Nucleus accumbens (tissue), 56 donors: ENCODE measurements around the gene PDE4DIP.
"Not testable (repeated sequence)": the region's sequence is repeated elsewhere in the genome, so short reads cannot be mapped to it uniquely, and the experiment has no call there.

Source experiments
- DNase-seq, 56 donors: peaks; one replicate each; lab custom pipeline; 2025; lab: John Stamatoyannopoulos, UW

Gene PDE4DIP

DNA sequence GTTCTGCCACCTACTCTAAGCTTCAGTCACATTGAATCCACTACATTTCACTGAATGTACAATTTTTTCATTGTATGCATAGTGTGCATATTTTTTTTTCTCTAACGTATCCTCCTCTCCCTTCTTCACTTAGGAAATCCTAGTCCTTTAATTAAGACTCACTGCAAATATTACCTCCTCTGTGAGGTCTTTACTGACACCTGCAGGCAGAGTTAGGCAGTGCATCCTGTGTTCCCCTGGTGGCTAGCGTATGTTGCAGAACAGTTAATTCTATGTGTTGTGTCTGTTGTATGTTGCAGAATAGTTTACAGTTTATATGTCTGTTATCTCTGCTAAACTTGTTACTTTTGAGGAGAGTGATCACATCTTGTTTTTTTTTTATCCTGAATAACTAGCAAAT lies 121.9 kb downstream of the PDE4DIP start:
- DNase-seq: not testable (repeated sequence)

DNA sequence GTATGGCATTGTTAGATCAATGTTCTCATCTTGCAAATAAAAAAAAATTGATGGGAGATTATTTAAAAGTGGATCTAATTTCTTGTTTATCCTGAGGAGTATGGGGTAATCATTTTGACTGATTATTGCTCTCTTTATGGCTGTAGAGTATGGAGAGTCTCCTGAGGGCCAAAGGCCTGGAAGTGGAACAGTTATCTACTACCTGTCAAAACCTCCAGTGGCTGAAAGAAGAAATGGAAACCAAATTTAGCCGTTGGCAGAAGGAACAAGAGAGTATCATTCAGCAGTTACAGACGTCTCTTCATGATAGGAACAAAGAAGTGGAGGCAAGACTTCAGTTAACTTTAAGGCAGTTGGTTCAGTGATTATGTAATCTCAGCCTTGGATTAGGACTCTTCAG lies 123.4 kb downstream of the PDE4DIP start:
- DNase-seq: not testable (repeated sequence)

GRCh38 chr1:148968682-148969081 lies 124.5 kb downstream of the PDE4DIP start:
- DNase-seq: not testable (repeated sequence)

DNA sequence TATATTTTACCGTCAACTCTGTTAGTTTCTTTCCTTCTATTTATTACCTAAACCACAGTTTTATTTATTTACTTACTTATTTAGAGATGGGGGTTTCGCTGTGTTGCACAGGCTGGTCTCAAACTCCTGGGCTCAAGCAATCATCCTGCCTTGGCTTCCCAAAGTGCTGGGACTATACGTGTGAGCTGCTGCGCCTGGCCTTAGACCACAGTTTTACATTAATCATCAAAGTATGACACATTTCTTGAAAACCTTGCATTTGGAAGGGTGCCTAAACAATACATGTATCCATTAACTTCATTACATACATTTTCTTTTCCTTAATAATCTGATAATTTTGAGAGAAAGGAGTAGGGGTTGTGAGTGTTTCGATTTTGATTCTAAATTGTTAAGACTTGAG lies 124.9 kb downstream of the PDE4DIP start:
- DNase-seq: not testable (repeated sequence)

DNA sequence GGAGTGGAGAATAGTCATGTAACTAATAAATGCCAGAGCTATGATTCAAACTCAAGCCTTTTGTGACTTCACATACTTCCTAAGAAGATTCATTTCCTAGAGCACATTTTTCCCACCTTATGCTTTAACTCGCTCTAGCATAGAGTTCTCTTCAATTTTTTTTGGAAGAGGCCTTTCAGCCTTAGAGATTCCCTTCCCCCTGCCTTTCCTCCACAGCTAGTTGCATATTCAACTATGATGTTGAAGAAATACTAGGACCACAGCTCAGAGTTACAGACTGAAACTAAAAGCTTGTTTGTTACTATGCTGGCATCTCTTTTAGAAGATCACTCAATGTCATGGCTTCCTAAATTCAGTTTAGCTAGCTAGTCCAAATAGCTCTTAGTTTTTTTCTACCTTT lies 131.2 kb downstream of the PDE4DIP start:
- not testable (repeated sequence) for DNase-seq

DNA sequence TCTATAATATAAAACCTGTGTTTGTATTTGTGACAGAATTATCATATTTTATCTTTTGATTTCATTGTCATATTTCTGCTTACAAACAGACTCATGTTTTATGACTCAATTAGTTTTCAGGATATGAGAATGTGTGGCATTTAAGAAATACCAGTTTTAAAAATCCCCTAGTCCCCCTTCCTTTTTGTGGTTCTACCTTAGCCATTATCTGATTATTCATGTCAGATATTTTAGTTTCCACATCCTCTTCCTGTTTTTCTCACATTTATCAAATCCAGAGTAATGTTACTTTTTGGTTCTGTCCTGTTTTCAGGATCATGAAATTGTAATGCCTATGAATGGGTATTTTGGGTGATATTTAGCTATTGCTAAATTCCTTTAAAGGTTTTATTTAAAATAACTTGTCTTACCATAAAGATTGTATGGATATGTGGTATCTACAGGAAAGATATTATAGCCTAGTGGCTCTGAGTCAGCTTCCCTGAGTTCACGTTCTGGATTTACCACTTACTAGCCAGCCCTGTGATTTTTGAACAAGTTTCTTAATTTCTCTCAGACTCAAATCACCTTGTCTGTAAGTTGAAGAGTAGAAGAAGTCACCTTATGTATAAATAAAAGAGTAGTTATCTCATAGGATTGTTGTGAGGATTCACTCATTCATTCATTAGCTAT lies 131.8 kb downstream of the PDE4DIP start:
- DNase-seq: not testable (repeated sequence)

DNA sequence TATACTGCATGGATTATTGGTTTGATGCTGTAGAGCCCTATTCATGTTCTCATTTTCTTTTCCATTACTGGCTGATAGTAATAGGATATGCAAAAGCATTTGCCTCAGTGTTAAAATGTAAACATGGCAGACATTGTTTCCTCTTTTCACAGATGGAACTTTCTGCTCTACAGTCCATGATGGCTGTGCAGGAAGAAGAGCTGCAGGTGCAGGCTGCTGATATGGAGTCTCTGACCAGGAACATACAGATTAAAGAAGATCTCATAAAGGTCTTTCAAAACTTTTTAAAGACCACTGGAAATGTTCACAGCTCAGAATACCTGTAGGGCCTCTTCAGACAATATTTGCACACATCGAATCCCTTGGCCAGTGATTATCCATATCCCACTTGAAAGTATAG lies 133.6 kb downstream of the PDE4DIP start:
- DNase-seq: not testable (repeated sequence)

DNA sequence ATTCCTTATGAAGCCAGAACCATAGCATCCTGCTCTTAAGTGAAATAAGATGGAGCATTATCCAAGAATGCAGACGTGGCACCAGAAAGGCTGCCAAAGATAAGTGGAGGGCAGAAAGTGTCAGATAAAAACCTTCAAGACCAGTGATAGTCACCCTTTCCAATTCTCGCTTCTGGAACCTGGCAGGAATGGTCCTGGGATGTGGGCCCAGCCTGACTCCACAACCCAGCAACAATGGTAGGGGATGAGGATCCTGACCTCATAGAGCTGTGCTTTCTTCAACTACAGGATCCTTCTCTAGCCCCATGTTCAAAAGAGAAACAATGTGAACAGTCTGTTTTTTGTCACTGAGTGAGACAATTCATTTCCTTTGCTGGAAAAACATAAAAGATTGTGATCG lies 145.2 kb downstream of the PDE4DIP start:
- not testable (repeated sequence) for DNase-seq

- not testable (repeated sequence) for DNase-seq
These were observed 146.1 kb downstream of the PDE4DIP start for GRCh38 chr1:148990233-148990788.

DNA sequence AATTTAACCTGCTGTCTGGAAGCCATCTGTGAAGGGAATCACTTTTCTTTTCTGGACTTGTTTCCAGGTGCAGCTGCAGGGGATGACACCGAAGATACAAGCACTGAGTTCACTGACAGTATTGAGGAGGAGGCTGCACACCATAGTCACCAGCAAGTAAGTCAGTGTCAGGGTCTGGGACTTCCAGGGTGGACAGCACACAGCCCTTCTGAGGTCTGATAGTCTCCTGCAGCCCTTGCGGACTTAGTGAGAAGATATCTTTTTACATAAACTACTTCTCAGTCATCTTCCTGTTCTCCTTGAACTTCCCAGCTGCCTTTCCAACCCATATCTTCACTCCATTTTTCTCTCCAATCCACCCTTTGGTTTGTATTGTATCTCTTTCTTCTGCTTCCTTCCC lies 147.6 kb downstream of the PDE4DIP start:
- DNase-seq: not testable (repeated sequence)

- not testable (repeated sequence) for DNase-seq
These were observed 148.1 kb downstream of the PDE4DIP start for GRCh38 chr1:148992364-148992763.

- peak in 1 of 56 donors; percentile 19 for DNase-seq
These were observed 152.4 kb downstream of the PDE4DIP start for GRCh38 chr1:148996449-148997224.

DNA sequence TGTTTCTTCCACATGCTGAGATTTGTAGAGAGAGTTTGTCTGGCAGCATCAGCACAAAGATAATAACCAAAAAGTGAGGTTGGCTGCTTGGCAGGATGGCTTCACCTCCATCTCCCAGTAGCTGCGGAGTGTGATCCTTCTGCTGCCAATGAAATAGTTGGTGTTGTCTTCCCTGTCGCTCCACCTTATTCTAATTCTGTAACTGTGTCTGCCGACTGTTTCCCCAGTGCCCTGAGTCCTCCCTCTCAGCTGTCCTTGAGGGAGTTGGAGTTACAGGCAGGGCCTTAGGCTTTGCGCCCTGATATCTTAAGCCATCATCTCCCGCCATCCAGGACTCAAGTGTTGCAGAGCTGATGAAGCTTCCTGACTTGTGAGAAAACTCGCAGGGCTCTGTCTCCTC lies 153.2 kb downstream of the PDE4DIP start:
- not testable (repeated sequence) for DNase-seq

- not testable (repeated sequence) for DNase-seq
These were observed 158.4 kb downstream of the PDE4DIP start for GRCh38 chr1:149002664-149003063.

GRCh38 chr1:149008326-149008725 lies 164.1 kb downstream of the PDE4DIP start:
- DNase-seq: not testable (repeated sequence)

DNA sequence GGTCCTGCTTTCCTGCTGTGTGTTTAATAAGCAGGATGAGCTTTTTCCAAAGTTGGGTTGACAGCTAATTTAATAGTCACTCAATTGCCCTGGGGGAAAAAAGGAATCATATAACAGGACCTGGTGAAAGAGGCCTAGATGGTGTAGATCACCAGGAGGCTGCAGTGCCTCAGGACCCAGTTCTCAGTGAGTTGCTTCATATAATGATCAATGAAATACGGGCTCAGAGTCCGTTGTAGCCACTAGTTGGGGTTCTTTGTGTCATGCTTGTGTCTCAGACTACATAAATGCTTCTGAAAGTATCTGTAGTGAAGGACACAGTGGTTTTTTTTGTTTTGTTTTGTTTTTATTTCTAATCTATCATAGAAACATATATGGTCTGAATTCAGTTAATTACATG lies 164.5 kb downstream of the PDE4DIP start:
- not testable (repeated sequence) for DNase-seq

- not testable (repeated sequence) for DNase-seq
These were observed 165.5 kb downstream of the PDE4DIP start for GRCh38 chr1:149009761-149010160.

DNA sequence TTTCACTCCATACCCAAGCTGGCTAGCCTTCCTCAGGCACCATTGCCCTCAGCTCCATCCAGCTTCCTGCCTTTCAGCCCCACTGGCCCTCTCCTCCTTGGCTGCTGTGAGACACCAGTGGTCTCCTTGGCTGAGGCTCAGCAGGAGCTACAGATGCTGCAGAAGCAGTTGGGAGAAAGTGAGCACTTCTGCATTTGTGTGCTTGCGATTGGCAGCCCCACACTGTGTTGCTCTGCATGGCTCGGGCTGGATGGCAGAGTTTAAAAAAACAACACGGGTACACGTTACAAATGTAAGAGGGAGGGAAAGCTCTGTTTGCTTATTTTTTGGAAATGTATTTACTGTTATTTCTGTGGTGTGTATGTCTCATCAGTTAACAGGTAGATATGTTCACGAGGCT lies 168.4 kb downstream of the PDE4DIP start:
- not testable (repeated sequence) for DNase-seq

- not testable (repeated sequence) for DNase-seq
These were observed 169.3 kb downstream of the PDE4DIP start for GRCh38 chr1:149013513-149013912.

DNA sequence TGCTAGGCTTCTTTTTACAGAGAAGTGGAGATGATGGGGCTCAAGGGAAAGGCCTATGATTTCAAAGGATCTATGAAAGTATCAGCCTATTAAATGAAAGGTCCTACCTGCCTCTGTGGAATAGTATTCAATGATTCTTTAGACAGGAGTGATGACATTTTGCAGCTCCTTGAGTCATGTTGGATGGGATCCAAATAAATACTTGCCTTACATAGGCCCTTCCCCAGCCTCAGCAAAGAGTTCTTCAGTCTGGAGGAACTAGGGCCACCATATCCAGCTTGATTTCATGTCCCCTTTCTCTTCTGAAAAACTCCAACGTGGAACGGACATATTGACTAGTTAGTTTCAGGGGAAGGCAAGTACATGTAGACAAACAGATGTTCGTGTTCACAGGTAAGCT lies 171.3 kb downstream of the PDE4DIP start:
- DNase-seq: not testable (repeated sequence)

DNA sequence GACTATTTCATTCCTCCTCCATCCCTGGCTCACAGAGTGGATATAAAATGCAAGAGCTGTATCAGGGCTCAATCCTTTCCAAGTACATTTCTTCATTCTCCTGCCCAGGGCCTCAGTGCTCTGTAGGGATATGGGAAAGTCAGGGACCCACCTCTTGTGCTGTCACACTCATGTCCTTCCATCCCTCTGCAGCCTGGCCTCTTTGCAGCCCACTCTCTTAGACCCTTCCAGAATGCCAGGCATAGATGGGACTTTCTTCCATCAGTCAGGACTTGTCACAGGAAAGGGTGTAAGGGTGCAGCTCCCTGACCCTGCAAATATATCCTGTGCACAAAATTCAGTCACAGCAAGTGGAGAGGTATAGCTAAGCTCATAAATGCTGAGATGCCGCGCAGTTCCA lies 172.4 kb downstream of the PDE4DIP start:
- DNase-seq: not testable (repeated sequence)
